GM12873 (cell line): ENCODE measurements around the gene DHRS12.

Source experiments
- TF ChIP-seq, protein P1 (sequence below): IDR thresholded peaks from 2 replicates; pipeline ENCODE4 v1.5.1; 2012; ENCODE audit warnings: low read depth, mild to moderate bottlenecking, moderate library complexity, low read length, control low read depth; ENCODE audit not compliant: insufficient read depth; ENCODE audit errors: missing control alignments

The DHRS12 gene

DNA sequence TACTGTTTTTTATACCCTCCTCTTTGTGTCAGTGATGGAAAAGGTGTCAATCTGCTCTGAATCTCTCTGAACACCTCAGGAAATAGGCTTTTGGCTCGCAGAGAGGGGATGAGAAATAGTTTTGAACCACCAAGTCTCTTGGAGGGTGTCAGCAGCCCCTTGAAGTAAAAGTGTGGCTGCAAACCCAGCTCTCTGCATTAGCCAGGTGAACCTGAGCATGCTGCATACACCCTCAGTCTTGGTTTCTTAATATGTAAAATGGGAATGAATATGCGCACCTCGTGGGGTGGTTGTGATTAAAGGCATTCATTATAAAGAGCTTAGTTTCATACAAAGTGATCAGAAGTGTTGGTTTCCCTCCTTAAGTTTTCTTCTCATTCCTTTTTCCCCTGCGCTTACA lies 1.4 kb upstream of the DHRS12 start:
- TF ChIP-seq, protein P1, sequence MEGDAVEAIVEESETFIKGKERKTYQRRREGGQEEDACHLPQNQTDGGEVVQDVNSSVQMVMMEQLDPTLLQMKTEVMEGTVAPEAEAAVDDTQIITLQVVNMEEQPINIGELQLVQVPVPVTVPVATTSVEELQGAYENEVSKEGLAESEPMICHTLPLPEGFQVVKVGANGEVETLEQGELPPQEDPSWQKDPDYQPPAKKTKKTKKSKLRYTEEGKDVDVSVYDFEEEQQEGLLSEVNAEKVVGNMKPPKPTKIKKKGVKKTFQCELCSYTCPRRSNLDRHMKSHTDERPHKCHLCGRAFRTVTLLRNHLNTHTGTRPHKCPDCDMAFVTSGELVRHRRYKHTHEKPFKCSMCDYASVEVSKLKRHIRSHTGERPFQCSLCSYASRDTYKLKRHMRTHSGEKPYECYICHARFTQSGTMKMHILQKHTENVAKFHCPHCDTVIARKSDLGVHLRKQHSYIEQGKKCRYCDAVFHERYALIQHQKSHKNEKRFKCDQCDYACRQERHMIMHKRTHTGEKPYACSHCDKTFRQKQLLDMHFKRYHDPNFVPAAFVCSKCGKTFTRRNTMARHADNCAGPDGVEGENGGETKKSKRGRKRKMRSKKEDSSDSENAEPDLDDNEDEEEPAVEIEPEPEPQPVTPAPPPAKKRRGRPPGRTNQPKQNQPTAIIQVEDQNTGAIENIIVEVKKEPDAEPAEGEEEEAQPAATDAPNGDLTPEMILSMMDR, result no peak

DNA sequence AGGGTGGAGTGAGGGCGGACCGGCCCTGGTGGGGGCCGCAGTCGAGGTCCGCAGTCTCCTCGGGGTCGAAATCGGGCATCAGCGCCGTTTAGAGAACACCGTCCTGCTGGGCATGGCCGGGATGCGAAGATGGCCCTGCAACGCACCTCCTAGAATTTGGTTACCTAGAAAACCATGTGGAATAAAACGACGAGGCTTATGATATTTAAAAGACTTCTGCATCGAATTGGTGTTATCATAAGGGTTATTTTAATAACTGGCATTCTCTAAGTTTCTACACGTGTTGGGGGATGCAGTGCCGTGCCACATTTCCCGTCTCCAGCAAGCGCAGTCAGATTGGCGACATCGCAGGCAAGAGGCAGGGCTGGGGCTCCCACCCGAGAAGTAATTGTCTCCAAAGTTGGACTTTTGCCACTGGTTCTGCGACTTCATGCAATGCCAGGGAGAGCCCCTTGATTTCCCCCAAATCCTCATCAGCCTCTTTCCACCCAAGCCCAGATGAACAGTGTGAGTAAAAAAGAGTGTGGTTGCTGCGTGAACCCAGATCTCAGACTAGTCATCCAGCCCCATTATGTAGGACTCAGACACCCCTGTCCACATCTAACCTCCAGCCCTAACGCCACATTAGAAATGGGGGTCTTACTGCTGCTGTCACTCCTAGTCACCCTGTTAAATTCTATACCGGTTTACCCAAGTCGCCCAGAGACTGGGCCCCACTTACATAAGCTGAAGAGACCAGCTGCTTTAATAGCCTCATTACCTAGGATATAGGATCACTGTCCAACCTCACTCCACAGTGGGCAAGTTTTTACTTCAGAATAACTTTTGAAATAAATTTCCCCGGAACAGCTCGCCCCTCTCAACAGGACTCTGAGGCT lies 571 bp upstream of the DHRS12 start:
- TF ChIP-seq, protein P1, result no peak

DNA sequence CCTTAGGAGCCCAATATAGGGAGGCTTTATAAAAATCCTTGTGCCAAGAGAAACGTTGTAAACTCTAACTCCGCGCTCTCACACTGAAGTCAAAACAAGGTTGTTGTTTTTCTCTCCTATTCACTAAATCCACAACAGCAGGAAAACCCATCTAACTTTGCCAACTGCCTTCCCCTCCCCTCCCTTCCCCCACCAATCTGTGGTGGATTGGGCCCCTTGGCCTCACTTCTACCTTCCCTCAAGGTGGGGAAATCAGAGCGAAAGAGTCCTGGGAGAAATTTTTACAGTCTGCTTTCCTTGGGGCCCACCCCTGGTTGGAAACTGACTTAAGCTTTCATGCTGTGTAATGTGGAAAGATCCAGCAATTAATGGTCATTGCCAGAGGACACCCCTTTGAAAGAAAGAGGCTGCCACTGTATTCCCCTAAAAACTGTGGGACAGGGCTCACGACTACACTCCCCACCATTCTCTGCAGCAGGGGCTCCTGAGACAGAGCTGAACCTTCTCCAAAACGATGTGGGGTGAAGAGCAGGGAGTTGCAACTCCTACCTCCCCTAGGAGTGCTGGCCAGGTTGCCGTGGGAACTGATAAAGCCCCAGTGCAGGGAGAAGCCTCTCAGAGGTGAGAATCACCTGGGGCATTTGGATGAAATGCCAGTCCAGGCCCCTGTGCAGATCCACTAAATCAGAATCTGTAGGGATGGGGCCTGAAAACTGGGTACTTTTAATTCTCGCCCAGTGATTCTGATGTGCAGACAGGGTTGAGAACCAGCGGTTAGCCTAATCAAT lies 1.1 kb downstream of the DHRS12 start:
- TF ChIP-seq, protein P1, result no peak

DNA sequence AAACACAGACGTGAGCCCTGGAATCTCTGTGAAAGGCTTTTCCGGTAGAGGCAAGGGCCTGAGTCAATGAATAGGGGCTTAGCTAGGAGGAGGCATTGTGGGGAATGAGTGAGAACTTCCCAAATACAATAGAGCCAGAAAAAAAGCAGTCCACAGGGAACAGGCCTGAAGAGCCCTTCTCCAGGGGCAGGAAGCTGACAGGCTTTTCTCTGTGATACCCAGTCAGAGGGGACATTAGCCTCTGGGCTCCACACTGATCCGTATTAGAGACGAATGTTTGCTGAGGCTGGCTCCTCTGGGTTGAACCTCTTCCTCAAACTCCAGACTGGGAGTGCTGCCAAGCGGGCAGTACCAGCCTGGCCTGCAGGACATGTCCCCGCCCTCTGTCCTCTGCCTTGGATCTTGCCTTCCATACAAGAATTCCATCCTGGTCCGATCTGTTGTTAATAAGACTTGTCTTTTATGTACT lies 2.3 kb downstream of the DHRS12 start:
- TF ChIP-seq, protein P1, result no peak

DNA sequence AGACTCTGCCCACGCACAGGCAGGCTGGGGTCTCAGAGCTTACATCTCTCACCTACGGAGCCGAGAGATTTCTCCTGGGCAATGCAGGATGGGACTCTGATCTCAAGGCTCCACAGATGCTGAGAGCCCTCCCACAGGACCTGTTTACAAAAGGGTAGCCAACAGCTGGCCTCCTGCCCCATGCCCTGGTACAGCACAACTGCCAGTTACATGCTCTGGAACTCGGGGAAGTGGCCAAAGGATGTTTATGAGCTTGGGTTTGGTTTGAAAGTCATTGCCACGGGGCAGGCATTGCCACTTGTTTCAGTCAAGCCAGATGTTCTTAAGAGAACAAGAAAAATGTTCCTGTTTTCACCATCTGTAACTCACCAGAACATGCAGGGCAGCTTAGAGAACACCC lies 3.5 kb downstream of the DHRS12 start:
- TF ChIP-seq, protein P1, result no peak

DNA sequence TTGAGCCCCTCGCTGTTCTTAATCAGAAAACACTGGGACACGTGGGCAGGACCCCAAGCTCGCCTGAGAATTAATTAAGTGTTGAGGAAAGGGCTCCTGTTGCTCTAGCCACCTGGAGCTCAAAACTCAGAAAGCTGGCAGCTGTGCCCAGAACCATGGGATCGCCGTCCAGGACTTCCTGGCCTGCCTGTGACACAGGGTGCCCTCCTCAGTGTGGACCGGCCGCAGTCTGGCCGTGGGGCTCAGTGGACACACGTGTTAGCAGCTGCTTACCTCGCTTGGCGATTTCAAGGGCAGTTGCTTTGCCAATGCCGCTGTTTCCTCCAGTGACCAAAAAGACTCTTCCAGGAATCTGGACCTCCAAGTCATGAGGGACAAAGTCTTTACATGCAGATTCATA lies 4.7 kb downstream of the DHRS12 start:
- TF ChIP-seq, protein P1, result no peak
